HepG2 (cell line): ENCODE data around the gene C2orf42. TPM values are rescaled to one million over a fixed set of nuclear protein-coding genes. Genes with fewer than 3 reads are reported as not detected.

Experiments
- DNMT1 ChIP-seq: sonication (generic); formaldehyde crosslinking; IDR thresholded peaks from 2 replicates; pipeline ENCODE4 v1.5.1; 2020; ENCODE audit warnings: mild to moderate bottlenecking, missing genetic modification reagents
- HDAC2 ChIP-seq: sonication (generic); formaldehyde crosslinking; IDR thresholded peaks from 2 replicates; pipeline ENCODE4 v1.4.0; 2020; ENCODE audit warnings: missing genetic modification reagents
- HMG20A ChIP-seq: IDR thresholded peaks from 2 replicates; pipeline ENCODE4 v1.6.1; 2016; ENCODE audit warnings: borderline replicate concordance
- HNRNPK ChIP-seq: fragments of 200-400 bp; formaldehyde crosslinking; IDR thresholded peaks from 2 replicates; pipeline ENCODE4 v1.6.1; 2018; ENCODE audit warnings: low read length, low read depth, moderate library complexity, mild to moderate bottlenecking; ENCODE audit not compliant: poor library complexity, severe bottlenecking
- HOXA9 ChIP-seq: sonication (generic); formaldehyde crosslinking; IDR thresholded peaks from 2 replicates; pipeline ENCODE4 v1.8.1; 2022; ENCODE audit warnings: missing genetic modification reagents, mild to moderate bottlenecking, moderate library complexity, borderline replicate concordance
- KMT2A ChIP-seq: sonication (generic); formaldehyde crosslinking; IDR thresholded peaks from 2 replicates; pipeline ENCODE4 v1.4.0; 2020; ENCODE audit warnings: missing genetic modification reagents
- KMT2B ChIP-seq: IDR thresholded peaks from 2 replicates; pipeline ENCODE4 v1.6.1; 2016; ENCODE audit warnings: missing genetic modification reagents, missing compliant biosample characterization
- NAIF1 ChIP-seq: sonication (generic); formaldehyde crosslinking; IDR thresholded peaks from 2 replicates; pipeline ENCODE4 v1.5.0; 2020; ENCODE audit warnings: mild to moderate bottlenecking, missing genetic modification reagents, borderline replicate concordance
- NCOR1 ChIP-seq: fragments of 200-600 bp; sonication (generic); IDR thresholded peaks from 2 replicates; pipeline ENCODE4 v1.7.0; 2017; ENCODE audit warnings: antibody characterized with exemption, low read length, borderline replicate concordance
- SNAPC2 ChIP-seq: sonication (generic); formaldehyde crosslinking; IDR thresholded peaks from 2 replicates; pipeline ENCODE4 v1.8.1; 2022; ENCODE audit warnings: mild to moderate bottlenecking, missing genetic modification reagents
- SP2 ChIP-seq: sonication (generic); formaldehyde crosslinking; IDR thresholded peaks from 2 replicates; pipeline ENCODE4 v1.5.1; 2020; ENCODE audit warnings: mild to moderate bottlenecking, missing genetic modification reagents
- ZBTB8A ChIP-seq: sonication (generic); formaldehyde crosslinking; IDR thresholded peaks from 2 replicates; pipeline ENCODE4 v1.4.0; 2020; ENCODE audit warnings: mild to moderate bottlenecking, low read depth, missing genetic modification reagents, borderline replicate concordance
- ZNF296 ChIP-seq: sonication (generic); formaldehyde crosslinking; conservative IDR thresholded peaks from 2 replicates; pipeline ENCODE4 v1.5.0; 2020; ENCODE audit warnings: mild to moderate bottlenecking, missing genetic modification reagents
- ZNF326 ChIP-seq: sonication (generic); formaldehyde crosslinking; IDR thresholded peaks from 2 replicates; pipeline ENCODE4 v1.4.0; 2020; ENCODE audit warnings: missing genetic modification reagents, borderline replicate concordance
- ZNF335 ChIP-seq: sonication (generic); formaldehyde crosslinking; IDR thresholded peaks from 2 replicates; pipeline ENCODE4 v1.4.0; 2020; ENCODE audit warnings: missing genetic modification reagents
- ZNF839 ChIP-seq: sonication (generic); formaldehyde crosslinking; IDR thresholded peaks from 2 replicates; pipeline ENCODE4 v1.4.0; 2020; ENCODE audit warnings: missing genetic modification reagents, mild to moderate bottlenecking, borderline replicate concordance
- ZSCAN20 ChIP-seq: sonication (generic); formaldehyde crosslinking; IDR thresholded peaks from 2 replicates; pipeline ENCODE4 v1.4.0; 2020; ENCODE audit warnings: missing genetic modification reagents, mild to moderate bottlenecking, borderline replicate concordance
- polyA plus RNA-seq, 8 experiments: library from polyadenylated mRNA; depleted of rRNA in 3 of 8; stranded (reverse) in 7 of 8; unstranded in 1 of 8; fragments of >200 nt; fragmentation: Illumina TruSeq in 4 of 8; extraction: Trizol in 4 of 8; gene quantifications; 2 replicates each; pipeline versions ENCODE4 v1.2.1 to v1.2.3, GENCODE V29; 2011 to 2016; ENCODE audit warnings: low read depth in 4 of 8, missing spikeins in 1 of 8, mixed read lengths in 1 of 8; ENCODE audit not compliant: insufficient read depth in 1 of 8
- total RNA-seq, 5 experiments: library from RNA; depleted of rRNA; stranded (reverse); fragments of >200 nt; fragmentation: Illumina TruSeq; extraction: Trizol; gene quantifications; 2 replicates each; pipeline ENCODE4 v1.2.3, GENCODE V29; 2016; ENCODE audit warnings: low read depth in 1 of 5
- TF ChIP-seq, protein P1 (sequence below): sonication (generic); formaldehyde crosslinking; conservative IDR thresholded peaks from 2 replicates; pipeline ENCODE4 v1.8.0; 2022; ENCODE audit warnings: missing genetic modification reagents
- TF ChIP-seq, protein P2 (sequence below): sonication (generic); formaldehyde crosslinking; IDR thresholded peaks from 2 replicates; pipeline ENCODE4 v1.8.1; 2022; ENCODE audit warnings: low read depth, mild to moderate bottlenecking, missing genetic modification reagents
- TF ChIP-seq, protein P3 (sequence below): sonication (generic); formaldehyde crosslinking; IDR thresholded peaks from 2 replicates; pipeline ENCODE4 v1.8.0; 2022; ENCODE audit warnings: low read depth, missing genetic modification reagents
- TF ChIP-seq, protein P4 (sequence below): sonication (generic); formaldehyde crosslinking; IDR thresholded peaks from 2 replicates; pipeline ENCODE4 v1.4.0; 2020; ENCODE audit warnings: mild to moderate bottlenecking, missing genetic modification reagents

The C2orf42 gene
- total and polyA plus RNA-seq, 2 of the 13 experiments (the other 11 are each of a cell fraction or from before 2014, with no cell fraction given) = 9.3 to 9.9 TPM

DNA sequence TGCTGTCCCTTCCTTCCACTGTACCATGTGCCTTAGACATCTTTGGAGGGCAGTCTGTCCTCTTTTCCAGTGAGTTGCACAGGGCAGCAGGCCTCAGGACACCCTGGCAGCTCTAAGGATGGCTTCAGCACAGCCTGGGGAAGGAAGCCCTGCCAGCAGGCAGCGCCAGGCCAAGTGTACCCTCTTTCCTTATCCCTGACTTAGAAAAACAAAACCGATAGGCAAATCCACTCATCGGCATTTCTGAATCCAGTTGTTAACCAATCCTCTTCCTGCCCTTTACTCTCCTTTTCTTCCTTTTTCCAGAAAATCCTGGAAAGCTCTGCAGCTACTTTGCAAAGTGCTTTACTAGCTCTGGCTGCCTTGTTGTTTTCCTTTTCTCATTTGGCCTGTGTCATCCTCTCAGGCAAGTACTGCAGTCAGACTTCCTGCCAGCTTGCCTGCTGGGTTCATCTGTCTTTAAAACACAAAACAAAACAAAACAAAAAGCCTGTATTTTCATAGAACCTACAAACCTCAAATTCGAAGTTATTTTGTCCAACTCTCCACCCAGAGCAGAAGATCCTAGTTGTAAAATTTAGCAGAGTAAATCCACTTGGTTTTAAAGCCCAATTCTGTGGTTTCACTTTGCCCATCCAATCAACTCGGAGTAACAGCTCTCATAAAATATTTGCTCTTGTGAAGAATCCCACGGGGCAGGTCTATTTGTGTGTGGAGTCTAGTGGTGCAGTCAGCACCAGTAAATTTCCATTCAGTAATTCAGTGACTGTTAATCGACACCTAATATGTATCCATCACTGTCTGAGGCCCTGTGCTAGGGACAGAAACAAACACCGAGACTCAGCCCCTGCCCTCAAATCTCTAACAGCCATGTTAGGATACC, 58.3 kb downstream of the C2orf42 start (continued):
- TF ChIP-seq, protein P1, sequence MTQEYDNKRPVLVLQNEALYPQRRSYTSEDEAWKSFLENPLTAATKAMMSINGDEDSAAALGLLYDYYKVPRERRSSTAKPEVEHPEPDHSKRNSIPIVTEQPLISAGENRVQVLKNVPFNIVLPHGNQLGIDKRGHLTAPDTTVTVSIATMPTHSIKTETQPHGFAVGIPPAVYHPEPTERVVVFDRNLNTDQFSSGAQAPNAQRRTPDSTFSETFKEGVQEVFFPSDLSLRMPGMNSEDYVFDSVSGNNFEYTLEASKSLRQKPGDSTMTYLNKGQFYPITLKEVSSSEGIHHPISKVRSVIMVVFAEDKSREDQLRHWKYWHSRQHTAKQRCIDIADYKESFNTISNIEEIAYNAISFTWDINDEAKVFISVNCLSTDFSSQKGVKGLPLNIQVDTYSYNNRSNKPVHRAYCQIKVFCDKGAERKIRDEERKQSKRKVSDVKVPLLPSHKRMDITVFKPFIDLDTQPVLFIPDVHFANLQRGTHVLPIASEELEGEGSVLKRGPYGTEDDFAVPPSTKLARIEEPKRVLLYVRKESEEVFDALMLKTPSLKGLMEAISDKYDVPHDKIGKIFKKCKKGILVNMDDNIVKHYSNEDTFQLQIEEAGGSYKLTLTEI (CRISPR knock-in tag) = no peak
- TF ChIP-seq ZSCAN20 (CRISPR knock-in tag) = no peak
- TF ChIP-seq HOXA9 (CRISPR knock-in tag) = no peak
- TF ChIP-seq KMT2A = no peak; the same call in 1 of the 2 replicates
- no peak for TF ChIP-seq ZNF296 (CRISPR knock-in tag)
- TF ChIP-seq NCOR1 = no peak
- TF ChIP-seq, protein P2, sequence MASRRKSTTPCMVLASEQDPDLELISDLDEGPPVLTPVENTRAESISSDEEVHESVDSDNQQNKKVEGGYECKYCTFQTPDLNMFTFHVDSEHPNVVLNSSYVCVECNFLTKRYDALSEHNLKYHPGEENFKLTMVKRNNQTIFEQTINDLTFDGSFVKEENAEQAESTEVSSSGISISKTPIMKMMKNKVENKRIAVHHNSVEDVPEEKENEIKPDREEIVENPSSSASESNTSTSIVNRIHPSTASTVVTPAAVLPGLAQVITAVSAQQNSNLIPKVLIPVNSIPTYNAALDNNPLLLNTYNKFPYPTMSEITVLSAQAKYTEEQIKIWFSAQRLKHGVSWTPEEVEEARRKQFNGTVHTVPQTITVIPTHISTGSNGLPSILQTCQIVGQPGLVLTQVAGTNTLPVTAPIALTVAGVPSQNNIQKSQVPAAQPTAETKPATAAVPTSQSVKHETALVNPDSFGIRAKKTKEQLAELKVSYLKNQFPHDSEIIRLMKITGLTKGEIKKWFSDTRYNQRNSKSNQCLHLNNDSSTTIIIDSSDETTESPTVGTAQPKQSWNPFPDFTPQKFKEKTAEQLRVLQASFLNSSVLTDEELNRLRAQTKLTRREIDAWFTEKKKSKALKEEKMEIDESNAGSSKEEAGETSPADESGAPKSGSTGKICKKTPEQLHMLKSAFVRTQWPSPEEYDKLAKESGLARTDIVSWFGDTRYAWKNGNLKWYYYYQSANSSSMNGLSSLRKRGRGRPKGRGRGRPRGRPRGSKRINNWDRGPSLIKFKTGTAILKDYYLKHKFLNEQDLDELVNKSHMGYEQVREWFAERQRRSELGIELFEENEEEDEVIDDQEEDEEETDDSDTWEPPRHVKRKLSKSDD (CRISPR knock-in tag) = no peak; the same call in 1 of the 2 replicates
- TF ChIP-seq ZBTB8A (CRISPR knock-in tag) = no peak
- no peak for TF ChIP-seq ZNF326
- no peak for TF ChIP-seq ZNF839 (CRISPR knock-in tag)
- TF ChIP-seq SNAPC2 (CRISPR knock-in tag) = 0 out of 2 replicates have a peak, but pooled peaks have one; percentile 33
- peak; percentile 90 for TF ChIP-seq ZNF335 (CRISPR knock-in tag)
- TF ChIP-seq, protein P3, sequence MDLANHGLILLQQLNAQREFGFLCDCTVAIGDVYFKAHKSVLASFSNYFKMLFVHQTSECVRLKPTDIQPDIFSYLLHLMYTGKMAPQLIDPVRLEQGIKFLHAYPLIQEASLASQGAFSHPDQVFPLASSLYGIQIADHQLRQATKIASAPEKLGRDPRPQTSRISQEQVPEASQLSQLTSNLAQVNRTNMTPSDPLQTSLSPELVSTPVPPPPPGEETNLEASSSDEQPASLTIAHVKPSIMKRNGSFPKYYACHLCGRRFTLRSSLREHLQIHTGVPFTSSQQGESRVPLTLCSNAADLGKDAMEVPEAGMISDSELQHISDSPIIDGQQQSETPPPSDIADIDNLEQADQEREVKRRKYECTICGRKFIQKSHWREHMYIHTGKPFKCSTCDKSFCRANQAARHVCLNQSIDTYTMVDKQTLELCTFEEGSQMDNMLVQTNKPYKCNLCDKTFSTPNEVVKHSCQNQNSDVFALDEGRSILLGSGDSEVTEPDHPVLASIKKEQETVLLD = no peak
- no peak for TF ChIP-seq DNMT1 (CRISPR knock-in tag)
- peak; percentile 65 for TF ChIP-seq KMT2B (CRISPR knock-in tag)
- TF ChIP-seq NAIF1 (CRISPR knock-in tag) = no peak
- TF ChIP-seq HMG20A = no peak; the same call in 1 of the 2 replicates
- TF ChIP-seq HDAC2 (CRISPR knock-in tag) = no peak
- TF ChIP-seq, protein P4, sequence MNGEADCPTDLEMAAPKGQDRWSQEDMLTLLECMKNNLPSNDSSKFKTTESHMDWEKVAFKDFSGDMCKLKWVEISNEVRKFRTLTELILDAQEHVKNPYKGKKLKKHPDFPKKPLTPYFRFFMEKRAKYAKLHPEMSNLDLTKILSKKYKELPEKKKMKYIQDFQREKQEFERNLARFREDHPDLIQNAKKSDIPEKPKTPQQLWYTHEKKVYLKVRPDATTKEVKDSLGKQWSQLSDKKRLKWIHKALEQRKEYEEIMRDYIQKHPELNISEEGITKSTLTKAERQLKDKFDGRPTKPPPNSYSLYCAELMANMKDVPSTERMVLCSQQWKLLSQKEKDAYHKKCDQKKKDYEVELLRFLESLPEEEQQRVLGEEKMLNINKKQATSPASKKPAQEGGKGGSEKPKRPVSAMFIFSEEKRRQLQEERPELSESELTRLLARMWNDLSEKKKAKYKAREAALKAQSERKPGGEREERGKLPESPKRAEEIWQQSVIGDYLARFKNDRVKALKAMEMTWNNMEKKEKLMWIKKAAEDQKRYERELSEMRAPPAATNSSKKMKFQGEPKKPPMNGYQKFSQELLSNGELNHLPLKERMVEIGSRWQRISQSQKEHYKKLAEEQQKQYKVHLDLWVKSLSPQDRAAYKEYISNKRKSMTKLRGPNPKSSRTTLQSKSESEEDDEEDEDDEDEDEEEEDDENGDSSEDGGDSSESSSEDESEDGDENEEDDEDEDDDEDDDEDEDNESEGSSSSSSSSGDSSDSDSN (CRISPR knock-in tag) = no peak
- TF ChIP-seq SP2 (CRISPR knock-in tag) = no peak
- no peak for TF ChIP-seq HNRNPK
